AG04450 (cell line): ENCODE results near the gene SUSD3. TPM values are rescaled to one million over a fixed set of nuclear protein-coding genes. Genes with fewer than 3 reads are reported as not detected.

Source experiments
- CTCF ChIA-PET: fragments of 300-600, 350-600 bp; formaldehyde crosslinking; extraction: SDS; loops from one replicate; lab custom pipeline; 2022; ENCODE audit warnings: antibody characterized with exemption, inconsistent platforms; lab: Charles Lee
- POLR2A ChIA-PET: fragments of 350-600 bp; formaldehyde crosslinking; extraction: SDS; loops from one replicate; lab custom pipeline; 2021; ENCODE audit warnings: antibody characterized with exemption, inconsistent platforms; lab: Yijun Ruan, JAX
- DNase-seq: peaks from one replicate; pipeline ENCODE4 v3.0.0-alpha.2; 2011; ENCODE audit warnings: low read depth, low spot score
- H3K27ac ChIP-seq: one replicate; pipeline ENCODE4 v1.5.1; 2012; ENCODE audit warnings: low read depth, low read length, control low read depth
- H3K27me3 ChIP-seq: one replicate; pipeline ENCODE4 v1.6.0; 2012; ENCODE audit warnings: low read length; ENCODE audit not compliant: control insufficient read depth, insufficient read depth
- H3K4me3 ChIP-seq: 2 replicates; pipeline ENCODE4 v1.5.1; 2011; ENCODE audit warnings: mild to moderate bottlenecking, low read depth, low read length, control low read depth
- H3K9me3 ChIP-seq: 2 replicates; pipeline ENCODE4 v1.5.1; 2012; ENCODE audit warnings: low read length; ENCODE audit not compliant: control insufficient read depth, insufficient read depth
- CTCF ChIP-seq: IDR thresholded peaks from 2 replicates; pipeline ENCODE4 v1.5.1; 2011; ENCODE audit warnings: low read depth, low read length, control low read depth, inconsistent platforms
- polyA plus RNA-seq: library from polyadenylated mRNA; depleted of rRNA; stranded (reverse); fragments of >200 nt; gene quantifications from 2 replicates; pipeline ENCODE4 v1.2.3, GENCODE V29; 2011

Gene SUSD3
- polyA plus RNA-seq, 1 experiment: 1.4 TPM

DNA sequence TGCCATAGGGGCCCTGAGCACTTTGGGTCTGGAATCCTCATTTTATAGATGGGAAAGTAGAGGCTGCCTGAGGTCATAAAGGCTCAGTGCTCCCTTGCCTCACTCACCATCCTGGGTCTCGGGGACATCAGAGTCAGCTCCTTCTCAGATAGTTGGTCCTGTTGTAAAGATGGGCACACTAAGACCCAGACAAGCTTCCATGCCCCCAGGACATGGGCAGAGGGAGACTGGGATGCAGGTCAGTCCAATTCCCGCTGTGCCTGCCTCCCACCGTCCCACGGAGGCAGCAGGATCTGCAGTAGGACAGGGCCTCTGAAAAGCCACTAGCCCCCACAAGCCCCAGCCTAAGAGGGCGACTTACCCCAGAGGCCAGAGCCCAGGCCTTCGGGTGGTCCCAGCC lies 19.0 kb upstream of the SUSD3 start:
- H3K9me3 ChIP-seq: no peaks in the 10 kb centered on the region; the same call in 1 of the 2 replicates
- peaks cover 2% of the 10 kb centered on the region for H3K27me3 ChIP-seq
- H3K4me3 ChIP-seq: no peak overlapping the region
- DNase-seq: no peak
- TF ChIP-seq CTCF: no peak
- no peak overlapping the region for H3K27ac ChIP-seq
- CTCF ChIA-PET: no interaction called here
- POLR2A ChIA-PET: no interaction called here

GRCh38 chr9:93039976-93040375 lies 18.5 kb upstream of the SUSD3 start:
- Histone ChIP-seq H3K4me3 (no peak overlapping the region), H3K27me3 (no peaks in the 10 kb centered on the region), H3K27ac (no peak overlapping the region), H3K9me3 (no peaks in the 10 kb centered on the region; the same call in 1 of the 2 replicates)
- CTCF ChIA-PET: no interaction called here
- TF ChIP-seq CTCF: no peak
- POLR2A ChIA-PET: no interaction called here
- DNase-seq: no peak

DNA sequence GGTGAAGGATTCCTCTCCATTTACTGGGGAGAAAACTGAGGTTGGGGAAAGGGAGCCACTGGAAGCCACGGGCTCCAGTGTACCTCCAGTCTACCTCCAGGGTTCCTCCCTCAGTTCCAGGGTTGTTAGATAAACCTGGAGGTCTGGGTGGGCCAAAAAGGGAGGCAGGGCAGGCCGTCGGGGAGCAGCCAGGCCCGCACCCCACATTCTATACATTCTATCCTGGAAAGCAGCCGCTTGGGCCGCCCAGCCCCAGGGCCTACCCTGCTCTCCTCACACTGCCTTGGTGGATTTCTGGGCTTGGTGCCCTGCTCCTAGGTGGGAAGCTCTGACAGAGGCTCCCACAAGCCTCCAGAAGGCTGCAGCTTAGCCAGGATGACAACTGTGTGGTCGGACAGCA lies 18.1 kb upstream of the SUSD3 start:
- no peaks in the 10 kb centered on the region for H3K27me3 ChIP-seq
- no peak for TF ChIP-seq CTCF
- DNase-seq: no peak
- no peaks in the 10 kb centered on the region; the same call in 1 of the 2 replicates for H3K9me3 ChIP-seq
- H3K27ac ChIP-seq: no peak overlapping the region
- no peak overlapping the region for H3K4me3 ChIP-seq
- ChIA-PET POLR2A (no interaction called here), CTCF (interaction anchor here (0.6 kb wide), 1 partner anchor 14 kb away, joined by 3 read pairs; no protein-coding TSS in a partner anchor)

DNA sequence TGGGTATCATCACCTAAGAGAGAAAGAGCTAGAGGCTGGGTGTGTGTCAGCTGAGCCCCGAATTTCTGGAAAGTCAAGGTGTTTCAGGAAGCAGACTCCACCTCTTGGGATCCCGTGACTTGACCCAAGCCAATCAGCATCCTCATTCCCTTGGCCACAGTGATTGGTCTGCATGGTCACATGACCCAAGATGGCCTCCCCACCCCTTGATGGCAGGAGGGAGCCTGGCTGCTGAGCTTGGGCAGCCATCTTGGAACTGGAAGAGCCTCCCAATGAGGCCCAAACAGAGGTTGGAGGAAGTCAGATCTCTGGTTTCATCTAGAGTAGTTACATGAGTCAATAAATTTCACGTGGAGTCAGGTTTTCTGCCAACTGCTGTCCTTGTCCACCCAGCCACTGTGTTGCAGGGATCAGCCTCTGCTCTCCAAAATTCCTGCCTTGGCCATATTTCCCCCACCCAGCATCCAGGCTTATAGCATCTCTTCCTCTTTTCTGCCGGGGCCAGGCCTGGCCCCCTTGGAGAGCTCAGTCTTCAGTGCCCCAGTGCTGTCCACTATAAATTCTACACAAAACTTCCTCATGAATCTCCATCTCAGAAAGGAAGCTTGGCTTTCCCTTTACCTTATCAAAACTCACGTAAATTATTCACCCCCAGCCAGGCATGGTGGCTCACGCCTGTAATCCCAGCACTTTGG lies 17.2 kb upstream of the SUSD3 start:
- Histone ChIP-seq H3K27me3 (no peaks in the 10 kb centered on the region), H3K27ac (no peak overlapping the region), H3K9me3 (no peaks in the 10 kb centered on the region; the same call in none of the 2 replicates), H3K4me3 (no peak overlapping the region)
- TF ChIP-seq CTCF: no peak
- CTCF ChIA-PET: interaction anchor here (0.6 kb wide), 1 partner anchor 13 kb away, joined by 3 read pairs; no protein-coding TSS in a partner anchor
- DNase-seq: no peak
- POLR2A ChIA-PET: no interaction called here

GRCh38 chr9:93043122-93043521 lies 15.4 kb upstream of the SUSD3 start:
- no peaks in the 10 kb centered on the region for H3K27me3 ChIP-seq
- no peak for TF ChIP-seq CTCF
- H3K4me3 ChIP-seq: no peak overlapping the region
- ChIA-PET CTCF (no interaction called here), POLR2A (no interaction called here)
- H3K9me3 ChIP-seq: no peaks in the 10 kb centered on the region; the same call in none of the 2 replicates
- no peak overlapping the region for H3K27ac ChIP-seq
- no peak for DNase-seq
